Choroid plexus epithelial cell (primary cell): ENCODE data around the gene CTTN.

Experiments used
- DNase-seq: peaks from one replicate; pipeline ENCODE4 v3.0.0-alpha.2; 2010; ENCODE audit warnings: low read depth
- H3K4me3 ChIP-seq: 2 replicates; pipeline ENCODE4 v1.5.1; 2011; ENCODE audit warnings: low read depth, mild to moderate bottlenecking, control low read depth, low read length, moderate library complexity
- CTCF ChIP-seq: conservative IDR thresholded peaks from 2 replicates; pipeline ENCODE4 v1.5.1; 2011; ENCODE audit warnings: low read depth, mild to moderate bottlenecking, control low read depth, inconsistent platforms, low read length, moderate library complexity

The CTTN gene

GRCh38 chr11:70480711-70481110 lies 82.4 kb downstream of the CTTN start:
- no peak overlapping the region for H3K4me3 ChIP-seq
- no peak for DNase-seq
- TF ChIP-seq CTCF, result no peak

- DNase-seq, result peak; percentile 22
- H3K4me3 ChIP-seq, result no peak overlapping the region
- TF ChIP-seq CTCF, result no peak
Measured at GRCh38 chr11:70481625-70482528, 83.5 kb downstream of the CTTN start.

- no peak for TF ChIP-seq CTCF
- peak; percentile 55 for DNase-seq
Measured at GRCh38 chr11:70482529-70482917, 84.2 kb downstream of the CTTN start.

DNA sequence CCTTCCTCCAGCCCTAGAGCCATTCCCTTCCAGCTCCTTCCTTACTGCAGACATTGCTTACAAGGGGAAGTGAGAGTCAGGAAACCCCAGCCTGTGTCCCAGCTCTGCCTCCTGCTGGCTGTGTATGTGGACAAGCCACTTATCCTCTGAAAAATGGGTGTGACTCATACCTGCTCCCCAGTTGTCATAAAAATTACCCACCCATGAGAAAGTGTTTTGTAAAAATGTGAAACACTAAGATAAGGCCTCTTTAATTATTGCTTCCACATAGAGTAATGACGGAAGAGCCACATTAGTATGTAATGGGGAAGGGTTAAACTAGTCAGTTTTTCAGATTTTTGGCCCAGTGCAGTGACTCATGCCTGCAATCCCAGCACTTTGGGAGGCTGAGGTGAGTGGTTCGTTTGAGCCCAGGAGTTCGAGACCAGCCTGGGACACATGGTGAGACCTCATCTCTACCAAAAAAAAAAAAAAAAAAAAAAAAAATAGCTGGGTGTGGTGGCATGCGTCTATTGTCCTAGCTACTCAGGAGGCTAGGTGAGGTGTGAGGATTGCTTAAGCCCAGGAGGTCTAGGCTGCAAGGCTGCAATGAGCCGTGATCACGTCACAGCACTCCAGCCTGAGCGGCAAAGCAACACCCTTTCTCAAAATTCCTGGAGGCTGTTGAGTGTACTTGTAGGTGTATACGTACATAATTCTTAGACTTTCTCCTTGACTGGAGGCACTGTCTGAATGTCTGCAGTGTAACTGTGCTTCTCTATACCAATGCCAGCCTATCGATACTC lies 84.9 kb downstream of the CTTN start:
- no peak overlapping the region for H3K4me3 ChIP-seq
- TF ChIP-seq CTCF, result peak; percentile 70
- DNase-seq, result peak; percentile 71

More at GRCh38 chr11:70482529-70482917, 84.2 kb downstream of the CTTN start:
- H3K4me3 ChIP-seq, result no peak overlapping the region

DNA sequence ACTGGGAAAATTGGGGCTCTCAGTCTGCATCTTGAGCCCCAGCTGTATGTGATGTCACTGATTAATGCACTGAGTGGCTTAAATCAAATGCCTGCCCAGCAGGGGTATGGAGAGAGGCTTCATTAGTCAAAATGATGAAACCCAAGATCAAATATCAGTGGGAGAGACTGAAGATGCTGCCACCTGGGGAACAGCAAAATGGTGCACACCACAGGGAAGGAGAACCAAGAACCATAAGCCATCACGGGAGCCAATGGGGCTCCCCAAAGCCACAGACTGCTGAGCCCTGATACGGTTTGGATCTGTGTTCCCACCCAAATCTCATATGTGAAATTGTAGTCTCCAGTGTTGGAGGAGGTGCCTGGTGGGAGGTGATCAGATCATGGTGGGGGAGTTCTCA lies 85.6 kb downstream of the CTTN start:
- TF ChIP-seq CTCF, result no peak
- H3K4me3 ChIP-seq, result no peak overlapping the region
- no peak for DNase-seq

DNA sequence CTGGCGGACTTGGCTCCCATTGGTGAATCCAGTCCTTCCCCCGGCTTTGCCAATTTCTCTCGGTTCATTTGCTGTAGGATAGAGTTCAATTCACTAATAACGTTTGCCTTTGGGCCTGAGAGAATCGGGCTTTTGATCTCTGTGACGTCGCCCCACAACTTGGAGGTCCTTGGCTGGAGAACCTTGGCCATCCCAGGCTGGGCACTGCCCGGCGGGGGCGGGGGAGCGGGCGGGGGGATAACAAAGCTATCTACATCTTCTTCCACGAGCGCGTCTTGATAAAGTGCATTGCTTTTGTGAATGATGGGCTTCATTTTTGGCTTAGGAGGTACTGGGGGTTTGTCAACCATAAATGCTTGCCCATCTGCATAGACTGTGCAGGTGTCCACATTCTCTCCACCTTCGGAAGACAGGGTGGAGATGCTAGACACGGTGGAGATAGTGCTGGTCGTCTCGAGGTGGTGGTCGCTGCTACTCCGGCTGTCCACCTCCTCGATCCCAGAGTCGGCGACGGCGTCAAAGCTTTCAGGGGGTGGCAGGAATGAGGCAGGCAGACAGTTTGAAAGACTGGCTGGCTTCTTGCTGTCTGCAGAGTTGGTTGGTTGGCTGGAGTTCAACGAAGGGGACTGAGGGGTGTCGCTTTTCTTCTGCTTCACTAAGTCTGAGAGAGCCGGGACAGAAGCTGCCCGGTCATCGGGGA lies 87.1 kb downstream of the CTTN start:
- no peak overlapping the region for H3K4me3 ChIP-seq
- DNase-seq, result no peak
- no peak for TF ChIP-seq CTCF
